Tibial artery (tissue), 4 donors: Measurements from ENCODE around the gene LHFPL6.

ENCODE experiments used
- DNase-seq, 2 donors: peaks; one replicate each; pipeline ENCODE4 v3.0.0-alpha.2; 2019
- H3K27ac ChIP-seq, 2 donors: fragments of 200-600 bp; sonication (generic) in 1 of 2; 1 replicate in 1 of 2; 2 replicates in 1 of 2; pipeline ENCODE4 v1.5.1; 2018 to 2019; ENCODE audit warnings: mild to moderate bottlenecking in 1 of 2
- H3K27me3 ChIP-seq, 2 donors: fragments of 200-600 bp; sonication (generic) in 1 of 2; one replicate each; pipeline versions ENCODE4 v1.5.1 to v1.6.0; 2016 to 2019
- H3K36me3 ChIP-seq, 3 donors: fragments of 200-600 bp; sonication (generic) in 2 of 3; one replicate each; pipeline ENCODE4 v1.5.1; 2016 to 2019; ENCODE audit warnings: mild to moderate bottlenecking in 2 of 3
- H3K4me1 ChIP-seq, 4 donors: fragments of 200-600 bp; sonication (generic) in 2 of 4; 1 replicate in 3 of 4; 2 replicates in 1 of 4; pipeline ENCODE4 v1.5.1; 2016 to 2019
- H3K4me3 ChIP-seq, 2 donors: fragments of 200-600 bp; sonication (generic) in 1 of 2; 1 replicate in 1 of 2; 2 replicates in 1 of 2; pipeline ENCODE4 v1.5.1; 2018 to 2019; ENCODE audit warnings: mild to moderate bottlenecking in 2 of 2
- H3K9me3 ChIP-seq, 3 donors: fragments of 200-600 bp; sonication (generic) in 1 of 3; one replicate each; pipeline ENCODE4 v1.5.1; 2016 to 2019
- CTCF ChIP-seq, 2 experiments: fragments of 200-600 bp in 1 of 2; fragments of 450-650 bp in 1 of 2; IDR thresholded peaks; one replicate each; pipeline ENCODE4 v1.5.1; 2017 to 2019; ENCODE audit warnings: antibody characterized with exemption in 2 of 2, mild to moderate bottlenecking in 1 of 2, moderate library complexity in 1 of 2
- intact Hi-C: fragments of 100-400 bp; cut with DNase I; formaldehyde crosslinking; loops from one replicate; pipeline ENCODE4 v1.15.0; 2023; ENCODE audit warnings: low total_unique reads

The LHFPL6 gene

GRCh38 chr13:39317291-39317690, 285.7 kb downstream of the LHFPL6 start:
- Histone ChIP-seq H3K36me3 (no peaks in the 10 kb centered on the region), H3K9me3 (no peaks in the 10 kb centered on the region), H3K27me3 (no peaks in the 10 kb centered on the region), H3K27ac (no peak overlapping the region), H3K4me1 (peaks cover 0 to 29% (median 11%) of the 10 kb centered on the region in 4 donors), H3K4me3 (no peak overlapping the region)
- DNase-seq = peak in 1 of 2 donors; percentile 61
- intact Hi-C loops = no loop called here
- no peak for TF ChIP-seq CTCF (IDR thresholded peaks at IDR 0.05)

GRCh38 chr13:39315796-39316195, 287.2 kb downstream of the LHFPL6 start:
- no peaks in the 10 kb centered on the region for H3K36me3 ChIP-seq
- no peak overlapping the region for H3K27ac ChIP-seq
- no peak for TF ChIP-seq CTCF (IDR thresholded peaks at IDR 0.05)
- H3K4me1 ChIP-seq = peaks cover 0 to 25% (median 16%) of the 10 kb centered on the region in 4 donors
- H3K27me3 ChIP-seq = no peaks in the 10 kb centered on the region
- H3K9me3 ChIP-seq = no peaks in the 10 kb centered on the region
- DNase-seq = no peak
- no peak overlapping the region for H3K4me3 ChIP-seq
- intact Hi-C loops = no loop called here

GRCh38 chr13:39313721-39314120, 289.3 kb downstream of the LHFPL6 start:
- Histone ChIP-seq H3K27ac (no peak overlapping the region), H3K36me3 (no peaks in the 10 kb centered on the region), H3K4me1 (peaks cover 0 to 46% (median 16%) of the 10 kb centered on the region in 4 donors), H3K9me3 (no peaks in the 10 kb centered on the region), H3K27me3 (no peaks in the 10 kb centered on the region), H3K4me3 (no peak overlapping the region)
- no peak for TF ChIP-seq CTCF (IDR thresholded peaks at IDR 0.05)
- intact Hi-C loops = no loop called here
- no peak for DNase-seq

- Histone ChIP-seq H3K4me1 (peaks cover 0 to 50% (median 16%) of the 10 kb centered on the region in 4 donors), H3K27ac (no peak overlapping the region), H3K27me3 (no peaks in the 10 kb centered on the region), H3K36me3 (no peaks in the 10 kb centered on the region), H3K4me3 (no peak overlapping the region), H3K9me3 (no peaks in the 10 kb centered on the region)
- no peak for DNase-seq
- TF ChIP-seq CTCF (IDR thresholded peaks at IDR 0.05) = no peak
- intact Hi-C loops = no loop called here
Observed at GRCh38 chr13:39312596-39312995, 290.4 kb downstream of the LHFPL6 start.

- peaks cover 0 to 41% (median 8%) of the 10 kb centered on the region in 4 donors for H3K4me1 ChIP-seq
- no peak for TF ChIP-seq CTCF (IDR thresholded peaks at IDR 0.05)
- no peaks in the 10 kb centered on the region for H3K27me3 ChIP-seq
- no peaks in the 10 kb centered on the region for H3K9me3 ChIP-seq
- peak overlapping the region in 1 of 2 donors; percentile 40 for H3K27ac ChIP-seq
- no peaks in the 10 kb centered on the region for H3K36me3 ChIP-seq
- no peak for DNase-seq
- no peak overlapping the region for H3K4me3 ChIP-seq
- intact Hi-C loops = no loop called here
Observed at GRCh38 chr13:39311619-39312018, 291.4 kb downstream of the LHFPL6 start.

- TF ChIP-seq CTCF (IDR thresholded peaks at IDR 0.05) = no peak
- H3K36me3 ChIP-seq = no peaks in the 10 kb centered on the region
- H3K9me3 ChIP-seq = no peaks in the 10 kb centered on the region
- no peak overlapping the region for H3K4me3 ChIP-seq
- peak overlapping the region; percentile 0 to 40 for H3K27ac ChIP-seq
- H3K27me3 ChIP-seq = no peaks in the 10 kb centered on the region
- intact Hi-C loops = no loop called here
- H3K4me1 ChIP-seq = peaks cover 0 to 40% (median 7%) of the 10 kb centered on the region in 4 donors
- DNase-seq = no peak
Observed at GRCh38 chr13:39310961-39311360, 292.0 kb downstream of the LHFPL6 start.
